Measurements from ENCODE around the gene ARSD. TPM values are rescaled to one million over a fixed set of nuclear protein-coding genes. Genes with fewer than 3 reads are reported as not detected.

Gene ARSD
- total RNA-seq, 4 donors from 2014 or later: 1.5 to 2.8 (median 2.1) TPM

DNA sequence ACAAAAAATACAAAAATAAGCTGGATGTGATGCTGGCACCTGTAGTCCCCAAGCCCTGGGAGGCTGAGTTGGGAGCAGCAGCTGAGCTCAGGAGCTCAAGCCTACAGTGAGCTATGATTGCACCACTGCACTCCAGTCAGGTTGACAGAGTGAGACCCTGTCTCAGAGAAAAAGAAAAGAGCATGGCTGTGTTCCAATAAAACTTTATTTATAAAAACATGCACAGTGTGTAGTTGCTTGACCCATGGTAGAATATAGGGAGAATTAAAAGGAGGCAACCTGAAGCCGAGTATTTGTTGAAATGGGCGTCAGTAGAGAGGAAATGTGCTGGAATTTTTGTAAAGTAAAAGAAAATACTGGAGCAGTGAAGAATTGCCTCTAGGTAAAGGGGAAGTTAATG lies 73.4 kb downstream of the ARSD start:
- Histone ChIP-seq H3K4me3 (no peak overlapping the region), H3K27me3 (no peaks in the 10 kb centered on the region), H3K36me3 (no peaks in the 10 kb centered on the region), H3K27ac (no peak overlapping the region), H3K4me1 (no peaks in the 10 kb centered on the region), H3K9me3 (no peaks in the 10 kb centered on the region)
- intact Hi-C loops (cut with DNase I; ENCODE audit: low total_unique reads) (no loop called here), in situ Hi-C loops (cut with MboI; ENCODE audit: low sequenced_read_pairs in 4 of 4) (no loop called here)
- TF ChIP-seq, protein P1, sequence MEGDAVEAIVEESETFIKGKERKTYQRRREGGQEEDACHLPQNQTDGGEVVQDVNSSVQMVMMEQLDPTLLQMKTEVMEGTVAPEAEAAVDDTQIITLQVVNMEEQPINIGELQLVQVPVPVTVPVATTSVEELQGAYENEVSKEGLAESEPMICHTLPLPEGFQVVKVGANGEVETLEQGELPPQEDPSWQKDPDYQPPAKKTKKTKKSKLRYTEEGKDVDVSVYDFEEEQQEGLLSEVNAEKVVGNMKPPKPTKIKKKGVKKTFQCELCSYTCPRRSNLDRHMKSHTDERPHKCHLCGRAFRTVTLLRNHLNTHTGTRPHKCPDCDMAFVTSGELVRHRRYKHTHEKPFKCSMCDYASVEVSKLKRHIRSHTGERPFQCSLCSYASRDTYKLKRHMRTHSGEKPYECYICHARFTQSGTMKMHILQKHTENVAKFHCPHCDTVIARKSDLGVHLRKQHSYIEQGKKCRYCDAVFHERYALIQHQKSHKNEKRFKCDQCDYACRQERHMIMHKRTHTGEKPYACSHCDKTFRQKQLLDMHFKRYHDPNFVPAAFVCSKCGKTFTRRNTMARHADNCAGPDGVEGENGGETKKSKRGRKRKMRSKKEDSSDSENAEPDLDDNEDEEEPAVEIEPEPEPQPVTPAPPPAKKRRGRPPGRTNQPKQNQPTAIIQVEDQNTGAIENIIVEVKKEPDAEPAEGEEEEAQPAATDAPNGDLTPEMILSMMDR (IDR thresholded peaks at IDR 0.05 in 4 of 5, conservative IDR thresholded peaks at IDR 0.05 in 1 of 5): no peak
- TF ChIP-seq POLR2A (IDR thresholded peaks at IDR 0.05): no peak
- ATAC-seq (no peak), DNase-seq (no peak)

DNA sequence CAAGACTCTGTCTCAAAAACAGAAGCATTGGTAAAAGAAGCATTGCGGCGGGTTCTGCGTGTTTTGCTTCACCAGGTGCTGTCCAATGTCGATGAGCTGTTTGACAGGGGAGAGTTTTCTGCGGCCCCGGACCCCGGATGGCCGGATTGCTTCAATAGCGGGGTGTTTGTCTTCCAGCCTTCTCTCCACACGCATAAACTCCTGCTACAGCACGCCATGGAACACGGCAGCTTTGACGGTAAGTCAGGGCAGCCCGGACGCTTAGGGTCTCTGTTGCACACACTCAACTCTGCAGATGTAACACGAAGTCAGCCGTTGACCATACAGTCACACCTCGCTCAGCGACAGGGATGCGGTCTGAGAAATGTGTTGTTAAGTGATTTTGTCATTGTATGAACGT lies 74.2 kb downstream of the ARSD start:
- no peaks in the 10 kb centered on the region for H3K27me3 ChIP-seq
- intact Hi-C loops (cut with DNase I; ENCODE audit: low total_unique reads) (no loop called here), in situ Hi-C loops (cut with MboI; ENCODE audit: low sequenced_read_pairs in 4 of 4) (no loop called here)
- no peaks in the 10 kb centered on the region for H3K4me1 ChIP-seq
- TF ChIP-seq POLR2A (IDR thresholded peaks at IDR 0.05): no peak
- TF ChIP-seq, protein P1 (IDR thresholded peaks at IDR 0.05 in 4 of 5, conservative IDR thresholded peaks at IDR 0.05 in 1 of 5): no peak
- ATAC-seq: no peak
- H3K4me3 ChIP-seq: no peak overlapping the region
- H3K9me3 ChIP-seq: no peaks in the 10 kb centered on the region
- no peak overlapping the region for H3K27ac ChIP-seq
- no peaks in the 10 kb centered on the region for H3K36me3 ChIP-seq
- DNase-seq: no peak

Other genes starting within 250 kb of the ARSD start
- 100 to 1,000 TPM; 110 to 207 (median 133) TPM for gene CD99, start 238.0 kb downstream of the ARSD start, total RNA-seq
- 1 to 10 TPM in 3 of 4 donors, under 1 TPM in 1; 0.97 to 2.4 (median 1.9) TPM for gene XG, start 177.3 kb downstream of the ARSD start, total RNA-seq
- gene GYG2, start 100.4 kb downstream of the ARSD start, total RNA-seq: under 1 TPM in 2 of 4 donors, not detected in 2; 0.67 to 0.92 TPM
- gene ARSH, start 77.2 kb upstream of the ARSD start, total RNA-seq: not detected
- not detected for gene ARSF, start 112.1 kb upstream of the ARSD start, total RNA-seq